Measurements from ENCODE around the gene ZNF8.

DNA sequence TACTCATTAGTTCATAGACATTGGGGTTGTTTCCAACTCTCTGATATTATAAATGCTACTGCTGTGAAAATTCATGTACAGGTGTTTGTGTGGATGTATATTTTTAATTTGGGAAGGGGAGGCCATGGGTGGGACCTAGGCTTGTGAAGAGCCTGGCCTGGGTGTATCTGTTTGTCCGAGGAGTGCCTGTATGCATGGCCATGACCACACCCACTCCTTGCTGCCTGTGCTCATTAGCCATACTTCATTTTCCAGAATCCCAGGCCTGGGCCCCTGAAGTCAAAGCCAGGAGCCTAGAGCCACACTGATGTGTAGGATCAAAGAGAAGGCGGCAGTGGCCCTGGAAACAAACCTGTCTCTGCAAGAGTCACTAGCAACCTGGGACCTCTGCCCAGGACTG, 36.8 kb downstream of the ZNF8 start:
- TF ChIP-seq POLR2A (IDR thresholded peaks at IDR 0.05): no peak
- TF ChIP-seq, protein P1, sequence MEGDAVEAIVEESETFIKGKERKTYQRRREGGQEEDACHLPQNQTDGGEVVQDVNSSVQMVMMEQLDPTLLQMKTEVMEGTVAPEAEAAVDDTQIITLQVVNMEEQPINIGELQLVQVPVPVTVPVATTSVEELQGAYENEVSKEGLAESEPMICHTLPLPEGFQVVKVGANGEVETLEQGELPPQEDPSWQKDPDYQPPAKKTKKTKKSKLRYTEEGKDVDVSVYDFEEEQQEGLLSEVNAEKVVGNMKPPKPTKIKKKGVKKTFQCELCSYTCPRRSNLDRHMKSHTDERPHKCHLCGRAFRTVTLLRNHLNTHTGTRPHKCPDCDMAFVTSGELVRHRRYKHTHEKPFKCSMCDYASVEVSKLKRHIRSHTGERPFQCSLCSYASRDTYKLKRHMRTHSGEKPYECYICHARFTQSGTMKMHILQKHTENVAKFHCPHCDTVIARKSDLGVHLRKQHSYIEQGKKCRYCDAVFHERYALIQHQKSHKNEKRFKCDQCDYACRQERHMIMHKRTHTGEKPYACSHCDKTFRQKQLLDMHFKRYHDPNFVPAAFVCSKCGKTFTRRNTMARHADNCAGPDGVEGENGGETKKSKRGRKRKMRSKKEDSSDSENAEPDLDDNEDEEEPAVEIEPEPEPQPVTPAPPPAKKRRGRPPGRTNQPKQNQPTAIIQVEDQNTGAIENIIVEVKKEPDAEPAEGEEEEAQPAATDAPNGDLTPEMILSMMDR (IDR thresholded peaks at IDR 0.05): no peak

Data from gastroesophageal sphincter (tissue), 3 donors.